WTC11 (cell line): ENCODE results near the gene C1R.

Experiments used
- CTCF ChIP-seq: fragments of 200-600 bp; IDR thresholded peaks from 2 replicates; pipeline ENCODE4 v1.8.0; 2022; ENCODE audit warnings: antibody characterized with exemption
- MAX ChIP-seq: sonication (generic); formaldehyde crosslinking; IDR thresholded peaks from 2 replicates; pipeline ENCODE4 v1.8.0; 2022; ENCODE audit warnings: mild to moderate bottlenecking, missing genetic modification reagents
- NR1H2 ChIP-seq: sonication (generic); formaldehyde crosslinking; IDR thresholded peaks from 2 replicates; pipeline ENCODE4 v1.9.0; 2021; ENCODE audit warnings: mild to moderate bottlenecking, moderate library complexity, missing genetic modification reagents
- NR2C2 ChIP-seq: sonication (generic); formaldehyde crosslinking; IDR thresholded peaks from 2 replicates; pipeline ENCODE4 v1.8.0; 2022; ENCODE audit warnings: mild to moderate bottlenecking, missing genetic modification reagents
- OVOL2 ChIP-seq: fragments of 250-450 bp; sonication (Bioruptor Pico); IDR thresholded peaks from 2 replicates; pipeline ENCODE4 v1.9.0; 2021; ENCODE audit warnings: mild to moderate bottlenecking, borderline replicate concordance
- USF1 ChIP-seq: sonication (generic); formaldehyde crosslinking; IDR thresholded peaks from 2 replicates; pipeline ENCODE4 v1.8.0; 2022; ENCODE audit warnings: mild to moderate bottlenecking, missing genetic modification reagents
- USF2 ChIP-seq: sonication (generic); formaldehyde crosslinking; IDR thresholded peaks from 2 replicates; pipeline ENCODE4 v1.8.1; 2023; ENCODE audit warnings: mild to moderate bottlenecking, missing genetic modification reagents, moderate library complexity
- ZNF138 ChIP-seq: sonication (generic); formaldehyde crosslinking; conservative IDR thresholded peaks from 2 replicates; pipeline ENCODE4 v1.8.1; 2022; ENCODE audit warnings: mild to moderate bottlenecking, moderate library complexity, missing genetic modification reagents
- ZNF671 ChIP-seq: fragments of 250-450 bp; sonication (Bioruptor Pico); IDR thresholded peaks from 2 replicates; pipeline ENCODE4 v1.8.0; 2021; ENCODE audit warnings: mild to moderate bottlenecking
- ZSCAN18 ChIP-seq: fragments of 250-450 bp; sonication (Bioruptor Pico); IDR thresholded peaks from 2 replicates; pipeline ENCODE4 v2.1.2; 2022; ENCODE audit warnings: mild to moderate bottlenecking, moderate library complexity
- TF ChIP-seq, protein P1 (sequence below): sonication (generic); formaldehyde crosslinking; IDR thresholded peaks from 2 replicates; pipeline ENCODE4 v1.8.1; 2023; ENCODE audit warnings: mild to moderate bottlenecking, moderate library complexity, missing genetic modification reagents
- TF ChIP-seq, protein P2 (sequence below): sonication (generic); formaldehyde crosslinking; IDR thresholded peaks from 2 replicates; pipeline ENCODE4 v1.8.1; 2023; ENCODE audit warnings: mild to moderate bottlenecking, missing genetic modification reagents

GRCh38 chr12:7079826-7080125, 12.5 kb downstream of the C1R start:
- TF ChIP-seq NR1H2 (CRISPR knock-in tag) (no peak), CTCF (no peak), ZNF138 (no peak), USF1 (no peak), USF2 (CRISPR knock-in tag) (no peak), OVOL2 (CRISPR knock-in tag) (no peak), MAX (CRISPR knock-in tag) (no peak), ZNF671 (no peak), ZSCAN18 (no peak), NR2C2 (CRISPR knock-in tag) (no peak)
- TF ChIP-seq, protein P1, sequence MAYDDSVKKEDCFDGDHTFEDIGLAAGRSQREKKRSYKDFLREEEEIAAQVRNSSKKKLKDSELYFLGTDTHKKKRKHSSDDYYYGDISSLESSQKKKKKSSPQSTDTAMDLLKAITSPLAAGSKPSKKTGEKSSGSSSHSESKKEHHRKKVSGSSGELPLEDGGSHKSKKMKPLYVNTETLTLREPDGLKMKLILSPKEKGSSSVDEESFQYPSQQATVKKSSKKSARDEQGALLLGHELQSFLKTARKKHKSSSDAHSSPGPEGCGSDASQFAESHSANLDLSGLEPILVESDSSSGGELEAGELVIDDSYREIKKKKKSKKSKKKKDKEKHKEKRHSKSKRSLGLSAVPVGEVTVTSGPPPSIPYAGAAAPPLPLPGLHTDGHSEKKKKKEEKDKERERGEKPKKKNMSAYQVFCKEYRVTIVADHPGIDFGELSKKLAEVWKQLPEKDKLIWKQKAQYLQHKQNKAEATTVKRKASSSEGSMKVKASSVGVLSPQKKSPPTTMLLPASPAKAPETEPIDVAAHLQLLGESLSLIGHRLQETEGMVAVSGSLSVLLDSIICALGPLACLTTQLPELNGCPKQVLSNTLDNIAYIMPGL (CRISPR knock-in tag), result no peak
- TF ChIP-seq, protein P2, sequence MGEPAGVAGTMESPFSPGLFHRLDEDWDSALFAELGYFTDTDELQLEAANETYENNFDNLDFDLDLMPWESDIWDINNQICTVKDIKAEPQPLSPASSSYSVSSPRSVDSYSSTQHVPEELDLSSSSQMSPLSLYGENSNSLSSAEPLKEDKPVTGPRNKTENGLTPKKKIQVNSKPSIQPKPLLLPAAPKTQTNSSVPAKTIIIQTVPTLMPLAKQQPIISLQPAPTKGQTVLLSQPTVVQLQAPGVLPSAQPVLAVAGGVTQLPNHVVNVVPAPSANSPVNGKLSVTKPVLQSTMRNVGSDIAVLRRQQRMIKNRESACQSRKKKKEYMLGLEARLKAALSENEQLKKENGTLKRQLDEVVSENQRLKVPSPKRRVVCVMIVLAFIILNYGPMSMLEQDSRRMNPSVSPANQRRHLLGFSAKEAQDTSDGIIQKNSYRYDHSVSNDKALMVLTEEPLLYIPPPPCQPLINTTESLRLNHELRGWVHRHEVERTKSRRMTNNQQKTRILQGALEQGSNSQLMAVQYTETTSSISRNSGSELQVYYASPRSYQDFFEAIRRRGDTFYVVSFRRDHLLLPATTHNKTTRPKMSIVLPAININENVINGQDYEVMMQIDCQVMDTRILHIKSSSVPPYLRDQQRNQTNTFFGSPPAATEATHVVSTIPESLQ (CRISPR knock-in tag), result no peak
